Measurements from ENCODE around the gene SLC45A2.

DNA sequence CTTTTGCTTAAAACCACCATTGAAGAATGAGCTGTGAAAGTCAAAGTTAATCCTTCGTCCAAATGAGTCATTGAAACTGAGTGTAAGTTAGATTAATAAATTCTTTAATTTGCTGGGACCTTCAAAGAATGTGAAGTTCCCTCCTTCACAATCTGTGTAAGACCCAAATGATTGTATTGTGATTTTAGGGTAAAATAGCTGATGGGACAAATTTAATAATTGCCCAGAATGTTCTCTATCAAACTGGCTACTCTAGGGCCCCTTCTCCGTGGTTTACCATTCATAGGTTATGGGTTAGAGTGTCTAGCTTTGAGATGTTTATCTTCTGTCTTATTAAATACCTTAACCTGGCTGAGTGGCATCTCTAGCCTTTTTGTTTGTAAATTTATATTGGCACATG, 46.6 kb upstream of the SLC45A2 start:
- TF ChIP-seq, protein P1, sequence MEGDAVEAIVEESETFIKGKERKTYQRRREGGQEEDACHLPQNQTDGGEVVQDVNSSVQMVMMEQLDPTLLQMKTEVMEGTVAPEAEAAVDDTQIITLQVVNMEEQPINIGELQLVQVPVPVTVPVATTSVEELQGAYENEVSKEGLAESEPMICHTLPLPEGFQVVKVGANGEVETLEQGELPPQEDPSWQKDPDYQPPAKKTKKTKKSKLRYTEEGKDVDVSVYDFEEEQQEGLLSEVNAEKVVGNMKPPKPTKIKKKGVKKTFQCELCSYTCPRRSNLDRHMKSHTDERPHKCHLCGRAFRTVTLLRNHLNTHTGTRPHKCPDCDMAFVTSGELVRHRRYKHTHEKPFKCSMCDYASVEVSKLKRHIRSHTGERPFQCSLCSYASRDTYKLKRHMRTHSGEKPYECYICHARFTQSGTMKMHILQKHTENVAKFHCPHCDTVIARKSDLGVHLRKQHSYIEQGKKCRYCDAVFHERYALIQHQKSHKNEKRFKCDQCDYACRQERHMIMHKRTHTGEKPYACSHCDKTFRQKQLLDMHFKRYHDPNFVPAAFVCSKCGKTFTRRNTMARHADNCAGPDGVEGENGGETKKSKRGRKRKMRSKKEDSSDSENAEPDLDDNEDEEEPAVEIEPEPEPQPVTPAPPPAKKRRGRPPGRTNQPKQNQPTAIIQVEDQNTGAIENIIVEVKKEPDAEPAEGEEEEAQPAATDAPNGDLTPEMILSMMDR (IDR thresholded peaks at IDR 0.05; ENCODE audit: borderline replicate concordance, extremely low read depth, low read length, poor library complexity, severe bottlenecking) = no peak
- no peak for TF ChIP-seq EZH2 (IDR thresholded peaks at IDR 0.05; ENCODE audit: borderline replicate concordance, low read depth, low read length, severe bottlenecking)

Data from DND-41 (cell line).